OCI-LY3 (cell line): ENCODE measurements around the gene JADE1.

ENCODE experiments used
- CTCF ChIP-seq: fragments of 200-600, 300-600 bp; sonication (generic); IDR thresholded peaks from 2 replicates; pipeline ENCODE4 v1.5.1; 2014; ENCODE audit warnings: antibody characterized with exemption, low read length, low read depth
- EZH2phosphoT487 ChIP-seq: fragments of 200-600 bp; shearing (Covaris generic); IDR thresholded peaks from 2 replicates; pipeline ENCODE4 v1.6.1; 2018; ENCODE audit warnings: antibody characterized with exemption, mixed run types, low read depth

- no peak for TF ChIP-seq CTCF
- TF ChIP-seq EZH2phosphoT487: no peak
These were observed 9.7 kb downstream of the JADE1 start for GRCh38 chr4:128819082-128819742.
